Ishikawa (cell line): ENCODE data around the gene ROBO2.

Source experiments
- NFIC ChIP-seq: IDR thresholded peaks from 2 replicates; pipeline ENCODE4 v1.6.1; 2012
- TAF1 ChIP-seq: IDR thresholded peaks from 2 replicates; pipeline ENCODE4 v1.6.1; 2012; ENCODE audit warnings: low read depth, mild to moderate bottlenecking
- TEAD4 ChIP-seq: IDR thresholded peaks from 2 replicates; pipeline ENCODE4 v1.6.1; 2012
- USF1 ChIP-seq: IDR thresholded peaks from 2 replicates; pipeline ENCODE4 v1.6.1; 2012
- ZBTB7A ChIP-seq: IDR thresholded peaks from 2 replicates; pipeline ENCODE4 v1.6.1; 2012; ENCODE audit warnings: low read depth
- TF ChIP-seq, protein P1 (sequence below): IDR thresholded peaks from 2 replicates; pipeline ENCODE4 v1.6.1; 2012; ENCODE audit warnings: low read depth, mild to moderate bottlenecking
- TF ChIP-seq, protein P2 (sequence below): IDR thresholded peaks from 2 replicates; pipeline ENCODE4 v1.6.1; 2012

GRCh38 chr3:77489216-77489615, 449.3 kb downstream of the ROBO2 start:
- TF ChIP-seq NFIC (no peak), TAF1 (no peak), USF1 (no peak), TEAD4 (no peak), ZBTB7A (no peak)
- TF ChIP-seq, protein P1, sequence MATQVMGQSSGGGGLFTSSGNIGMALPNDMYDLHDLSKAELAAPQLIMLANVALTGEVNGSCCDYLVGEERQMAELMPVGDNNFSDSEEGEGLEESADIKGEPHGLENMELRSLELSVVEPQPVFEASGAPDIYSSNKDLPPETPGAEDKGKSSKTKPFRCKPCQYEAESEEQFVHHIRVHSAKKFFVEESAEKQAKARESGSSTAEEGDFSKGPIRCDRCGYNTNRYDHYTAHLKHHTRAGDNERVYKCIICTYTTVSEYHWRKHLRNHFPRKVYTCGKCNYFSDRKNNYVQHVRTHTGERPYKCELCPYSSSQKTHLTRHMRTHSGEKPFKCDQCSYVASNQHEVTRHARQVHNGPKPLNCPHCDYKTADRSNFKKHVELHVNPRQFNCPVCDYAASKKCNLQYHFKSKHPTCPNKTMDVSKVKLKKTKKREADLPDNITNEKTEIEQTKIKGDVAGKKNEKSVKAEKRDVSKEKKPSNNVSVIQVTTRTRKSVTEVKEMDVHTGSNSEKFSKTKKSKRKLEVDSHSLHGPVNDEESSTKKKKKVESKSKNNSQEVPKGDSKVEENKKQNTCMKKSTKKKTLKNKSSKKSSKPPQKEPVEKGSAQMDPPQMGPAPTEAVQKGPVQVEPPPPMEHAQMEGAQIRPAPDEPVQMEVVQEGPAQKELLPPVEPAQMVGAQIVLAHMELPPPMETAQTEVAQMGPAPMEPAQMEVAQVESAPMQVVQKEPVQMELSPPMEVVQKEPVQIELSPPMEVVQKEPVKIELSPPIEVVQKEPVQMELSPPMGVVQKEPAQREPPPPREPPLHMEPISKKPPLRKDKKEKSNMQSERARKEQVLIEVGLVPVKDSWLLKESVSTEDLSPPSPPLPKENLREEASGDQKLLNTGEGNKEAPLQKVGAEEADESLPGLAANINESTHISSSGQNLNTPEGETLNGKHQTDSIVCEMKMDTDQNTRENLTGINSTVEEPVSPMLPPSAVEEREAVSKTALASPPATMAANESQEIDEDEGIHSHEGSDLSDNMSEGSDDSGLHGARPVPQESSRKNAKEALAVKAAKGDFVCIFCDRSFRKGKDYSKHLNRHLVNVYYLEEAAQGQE, result no peak
- TF ChIP-seq, protein P2, sequence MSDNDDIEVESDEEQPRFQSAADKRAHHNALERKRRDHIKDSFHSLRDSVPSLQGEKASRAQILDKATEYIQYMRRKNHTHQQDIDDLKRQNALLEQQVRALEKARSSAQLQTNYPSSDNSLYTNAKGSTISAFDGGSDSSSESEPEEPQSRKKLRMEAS, result no peak
